Neural cell (in vitro differentiated cells): Measurements from ENCODE around the gene RHCG. TPM values are rescaled to one million over a fixed set of nuclear protein-coding genes. Genes with fewer than 3 reads are reported as not detected.

Experiments
- H2AFZ ChIP-seq: fragments of 200-600, 300-800 bp; sonication (generic), shearing (Covaris generic); 2 replicates; pipeline ENCODE4 v1.6.0; 2014; ENCODE audit warnings: low read depth, mild to moderate bottlenecking, antibody characterized with exemption, low read length, moderate library complexity
- H3F3A ChIP-seq: fragments of 200-600 bp; shearing (Covaris generic); 2 replicates; pipeline ENCODE4 v1.6.1; 2016; ENCODE audit warnings: mild to moderate bottlenecking, moderate library complexity, mixed read lengths, antibody characterized with exemption, low read length; ENCODE audit not compliant: insufficient read depth, poor library complexity, severe bottlenecking
- H3K27ac ChIP-seq: fragments of 200-600, 300-800 bp; sonication (generic), shearing (Covaris generic); 2 replicates; pipeline ENCODE4 v1.5.1; 2014; ENCODE audit warnings: mild to moderate bottlenecking, low read length, moderate library complexity
- H3K27me3 ChIP-seq: fragments of 300-800, 200-600 bp; sonication (generic), shearing (Covaris generic); 2 replicates; pipeline ENCODE4 v1.6.0; 2014; ENCODE audit warnings: mild to moderate bottlenecking, low read depth, low read length, moderate library complexity; ENCODE audit not compliant: insufficient read depth
- H3K36me3 ChIP-seq: fragments of 300-800, 200-600 bp; sonication (generic), shearing (Covaris generic); 2 replicates; pipeline ENCODE4 v1.5.1; 2014; ENCODE audit warnings: mild to moderate bottlenecking, antibody characterized with exemption, low read length, moderate library complexity; ENCODE audit not compliant: insufficient read depth
- H3K4me2 ChIP-seq: fragments of 300-800, 200-600 bp; sonication (generic), shearing (Covaris generic); 2 replicates; pipeline ENCODE4 v1.6.0; 2014; ENCODE audit warnings: mild to moderate bottlenecking, low read length
- H3K4me3 ChIP-seq: fragments of 300-800, 200-600 bp; sonication (generic), shearing (Covaris generic); 2 replicates; pipeline ENCODE4 v1.5.1; 2014; ENCODE audit warnings: mild to moderate bottlenecking, low read length, moderate library complexity
- H3K79me2 ChIP-seq: fragments of 200-600 bp; shearing (Covaris generic); replicated peaks from 2 replicates; pipeline ENCODE4 v1.6.0; 2014; ENCODE audit warnings: mild to moderate bottlenecking, low read length, moderate library complexity; ENCODE audit not compliant: insufficient read depth
- H3K9ac ChIP-seq: fragments of 300-800, 200-600 bp; sonication (generic), shearing (Covaris generic); 2 replicates; pipeline ENCODE4 v1.6.1; 2016; ENCODE audit warnings: mild to moderate bottlenecking, low read length, mixed read lengths
- H3K9me2 ChIP-seq: fragments of 200-600 bp; shearing (Covaris generic); 2 replicates; pipeline ENCODE4 v1.6.1; 2016; ENCODE audit warnings: mild to moderate bottlenecking, low read length, mixed read lengths; ENCODE audit not compliant: insufficient read depth
- H3K9me3 ChIP-seq: fragments of 200-600, 300-800 bp; sonication (generic), shearing (Covaris generic); 2 replicates; pipeline ENCODE4 v1.6.1; 2016; ENCODE audit warnings: mild to moderate bottlenecking, mixed run types, low read length, moderate library complexity, mixed read lengths
- H4K20me1 ChIP-seq: fragments of 200-600 bp; shearing (Covaris generic); 2 replicates; pipeline ENCODE4 v1.6.1; 2016; ENCODE audit warnings: mild to moderate bottlenecking, mixed run types; ENCODE audit not compliant: insufficient read depth
- CTCF ChIP-seq: fragments of 450-650 bp; IDR thresholded peaks from 2 replicates; pipeline ENCODE4 v1.5.1; 2014; ENCODE audit warnings: antibody characterized with exemption, mild to moderate bottlenecking, moderate library complexity; ENCODE audit not compliant: poor library complexity, severe bottlenecking
- EP300 ChIP-seq: fragments of 450-650 bp; conservative IDR thresholded peaks from 2 replicates; pipeline ENCODE4 v1.6.1; 2014; ENCODE audit warnings: antibody characterized with exemption, mild to moderate bottlenecking, moderate library complexity; ENCODE audit not compliant: poor library complexity, severe bottlenecking
- EZH2 ChIP-seq: fragments of 200-600, 300-800 bp; shearing (Covaris generic), sonication (generic); IDR thresholded peaks from 2 replicates; pipeline ENCODE4 v1.6.1; 2014; ENCODE audit warnings: antibody characterized with exemption, low read length, borderline replicate concordance, mild to moderate bottlenecking; ENCODE audit not compliant: insufficient read depth, poor library complexity, severe bottlenecking
- MXI1 ChIP-seq: fragments of 450-650 bp; conservative IDR thresholded peaks from 2 replicates; pipeline ENCODE4 v1.6.1; 2014; ENCODE audit warnings: antibody characterized with exemption, mild to moderate bottlenecking; ENCODE audit not compliant: poor library complexity, severe bottlenecking
- POLR2AphosphoS5 ChIP-seq: IDR thresholded peaks from 2 replicates; pipeline ENCODE4 v1.6.1; 2012
- RAD21 ChIP-seq: fragments of 450-650 bp; conservative IDR thresholded peaks from 2 replicates; pipeline ENCODE4 v1.6.1; 2014; ENCODE audit warnings: antibody characterized with exemption, mild to moderate bottlenecking, moderate library complexity
- REST ChIP-seq: IDR thresholded peaks from 2 replicates; pipeline ENCODE4 v1.6.1; 2012; ENCODE audit warnings: borderline replicate concordance
- SMC3 ChIP-seq: fragments of 450-650 bp; conservative IDR thresholded peaks from 2 replicates; pipeline ENCODE4 v1.6.1; 2014; ENCODE audit warnings: antibody characterized with exemption, mild to moderate bottlenecking, moderate library complexity; ENCODE audit not compliant: poor library complexity
- TAF1 ChIP-seq: IDR thresholded peaks from 2 replicates; pipeline ENCODE4 v1.6.1; 2012; ENCODE audit warnings: low read depth
- polyA plus RNA-seq: library from polyadenylated mRNA; depleted of rRNA; stranded (reverse); fragments of >200 nt; gene quantifications from 2 replicates; pipeline ENCODE4 v1.2.3, GENCODE V29; 2014

The RHCG gene
- polyA plus RNA-seq, 1 donor from 2014 or later: 0.32 TPM

- TF ChIP-seq REST: no peak
- TF ChIP-seq EP300: no peak
These were observed 67.4 kb downstream of the RHCG start (continued) for GRCh38 chr15:89429023-89429422.

GRCh38 chr15:89428246-89428645 is 68.1 kb downstream of the RHCG start:
- H3K36me3 ChIP-seq: no peaks in the 10 kb centered on the region
- no peaks in the 10 kb centered on the region for H3K79me2 ChIP-seq
- no peaks in the 10 kb centered on the region for H3K27me3 ChIP-seq
- H3K9ac ChIP-seq: no peak overlapping the region
- H3F3A ChIP-seq: no peaks in the 10 kb centered on the region
- no peak overlapping the region for H2AFZ ChIP-seq
- H3K4me3 ChIP-seq: no peak overlapping the region
- no peak overlapping the region for H3K4me2 ChIP-seq
- no peaks in the 10 kb centered on the region for H4K20me1 ChIP-seq
- TF ChIP-seq CTCF (no peak), EP300 (no peak), MXI1 (no peak), TAF1 (no peak), RAD21 (no peak), SMC3 (no peak), POLR2AphosphoS5 (no peak), REST (no peak), EZH2 (no peak)
- H3K9me3 ChIP-seq: no peaks in the 10 kb centered on the region
- H3K9me2 ChIP-seq: no peaks in the 10 kb centered on the region
- H3K27ac ChIP-seq: no peak overlapping the region
